HEK293 (cell line): Measurements from ENCODE around the gene STK10.
A peak's percentile ranks its signal among the peaks of the same experiment; 100 is the strongest.

Experiments
- CTCF ChIA-PET: fragments of 350-600 bp; formaldehyde crosslinking; extraction: SDS; loops from one replicate; lab custom pipeline; 2021; ENCODE audit warnings: antibody characterized with exemption; lab: Yijun Ruan, JAX
- POLR2A ChIA-PET: fragments of 300-600 bp; formaldehyde crosslinking; extraction: SDS; loops from one replicate; lab custom pipeline; 2020; ENCODE audit warnings: antibody characterized with exemption, inconsistent platforms; lab: Yijun Ruan, JAX
- H3K27ac ChIP-seq: fragments of 200-500 bp; sonication (Bioruptor generic); 2 replicates; pipeline ENCODE4 v1.5.1; 2014; ENCODE audit warnings: low read depth, low read length, control low read depth, inconsistent platforms; ENCODE audit errors: extremely low read depth
- H3K36me3 ChIP-seq, 2 experiments: fragments of 200-500 bp in 1 of 2; sonication (Bioruptor generic) in 1 of 2; 1 replicate in 1 of 2; 2 replicates in 1 of 2; pipeline ENCODE4 v1.5.1; 2014 to 2017; ENCODE audit warnings: inconsistent platforms in 2 of 2, low read length in 2 of 2; ENCODE audit not compliant: control insufficient read depth in 2 of 2, insufficient read depth in 1 of 2
- H3K4me1 ChIP-seq: fragments of 200-500 bp; sonication (Bioruptor generic); 2 replicates; pipeline ENCODE4 v1.5.1; 2014; ENCODE audit warnings: mild to moderate bottlenecking, low read length, inconsistent platforms; ENCODE audit not compliant: control insufficient read depth, insufficient read depth
- H3K4me3 ChIP-seq: 2 replicates; pipeline ENCODE4 v1.5.1; 2011; ENCODE audit warnings: low read depth, mild to moderate bottlenecking, control low read depth, low read length, moderate library complexity
- H3K9me3 ChIP-seq: fragments of 200-500 bp; sonication (Bioruptor generic); 2 replicates; pipeline ENCODE4 v1.5.1; 2014; ENCODE audit warnings: low read depth, low read length, inconsistent platforms; ENCODE audit not compliant: control insufficient read depth, insufficient read depth
- BCL11B ChIP-seq: fragments of 450-650 bp; formaldehyde crosslinking; IDR thresholded peaks from 2 replicates; pipeline ENCODE4 v1.5.1; 2016; ENCODE audit warnings: low read depth, missing biosample characterization, missing genetic modification characterization
- CTCF ChIP-seq: fragments of 450-650 bp; formaldehyde crosslinking; IDR thresholded peaks from 2 replicates; pipeline ENCODE4 v1.5.1; 2016; ENCODE audit warnings: missing biosample characterization, missing genetic modification characterization
- PRDM4 ChIP-seq: fragments of 450-650 bp; formaldehyde crosslinking; IDR thresholded peaks from 2 replicates; pipeline ENCODE4 v1.5.1; 2017; ENCODE audit warnings: missing biosample characterization, missing genetic modification characterization
- TRIM28 ChIP-seq: IDR thresholded peaks from 2 replicates; pipeline ENCODE4 v1.6.1; 2011; ENCODE audit warnings: low read length, control low read depth, borderline replicate concordance
- YY1 ChIP-seq: fragments of 450-650 bp; formaldehyde crosslinking; IDR thresholded peaks from 2 replicates; pipeline ENCODE4 v1.5.1; 2018; ENCODE audit warnings: missing biosample characterization, missing genetic modification characterization
- ZBTB20 ChIP-seq: fragments of 450-650 bp; formaldehyde crosslinking; IDR thresholded peaks from 2 replicates; pipeline ENCODE4 v1.5.1; 2016; ENCODE audit warnings: missing biosample characterization, missing genetic modification characterization
- ZBTB44 ChIP-seq: fragments of 450-650 bp; IDR thresholded peaks from 2 replicates; pipeline ENCODE4 v1.5.1; 2018; ENCODE audit warnings: missing biosample characterization, mild to moderate bottlenecking, missing genetic modification characterization
- ZBTB6 ChIP-seq: fragments of 450-650 bp; formaldehyde crosslinking; IDR thresholded peaks from 2 replicates; pipeline ENCODE4 v1.5.1; 2017; ENCODE audit warnings: missing biosample characterization, missing genetic modification characterization
- ZFP69B ChIP-seq: fragments of 450-650 bp; formaldehyde crosslinking; IDR thresholded peaks from 2 replicates; pipeline ENCODE4 v1.5.1; 2016; ENCODE audit warnings: missing biosample characterization, missing genetic modification characterization
- ZIC2 ChIP-seq: fragments of 450-650 bp; formaldehyde crosslinking; IDR thresholded peaks from 2 replicates; pipeline ENCODE4 v1.5.1; 2016; ENCODE audit warnings: missing biosample characterization, missing genetic modification characterization
- ZNF121 ChIP-seq: fragments of 450-650 bp; formaldehyde crosslinking; IDR thresholded peaks from 2 replicates; pipeline ENCODE4 v1.5.1; 2016; ENCODE audit warnings: missing biosample characterization, missing genetic modification characterization
- ZNF138 ChIP-seq: fragments of 450-650 bp; formaldehyde crosslinking; IDR thresholded peaks from 2 replicates; pipeline ENCODE4 v1.5.1; 2016; ENCODE audit warnings: missing biosample characterization, missing genetic modification characterization, borderline replicate concordance
- ZNF274 ChIP-seq, 2 experiments: fragments of 200-500 bp in 1 of 2; fragments of 450-650 bp in 1 of 2; sonication (Bioruptor generic) in 1 of 2; formaldehyde crosslinking in 1 of 2; IDR thresholded peaks; 2 replicates each; pipeline versions ENCODE4 v1.5.1 to v1.6.1; 2014 to 2016; ENCODE audit warnings: borderline replicate concordance in 1 of 2, inconsistent platforms in 1 of 2, low read length in 1 of 2, missing biosample characterization in 1 of 2, missing genetic modification characterization in 1 of 2
- ZNF362 ChIP-seq: fragments of 450-650 bp; formaldehyde crosslinking; IDR thresholded peaks from 2 replicates; pipeline ENCODE4 v1.5.1; 2016; ENCODE audit warnings: missing biosample characterization, missing genetic modification characterization
- ZNF394 ChIP-seq: fragments of 450-650 bp; formaldehyde crosslinking; IDR thresholded peaks from 2 replicates; pipeline ENCODE4 v1.5.1; 2016; ENCODE audit warnings: missing biosample characterization, missing genetic modification characterization, mild to moderate bottlenecking, moderate library complexity, borderline replicate concordance
- ZNF514 ChIP-seq: fragments of 450-650 bp; formaldehyde crosslinking; IDR thresholded peaks from 2 replicates; pipeline ENCODE4 v1.5.1; 2016; ENCODE audit warnings: missing biosample characterization, missing genetic modification characterization
- ZNF544 ChIP-seq: fragments of 450-650 bp; formaldehyde crosslinking; IDR thresholded peaks from 2 replicates; pipeline ENCODE4 v1.5.0; 2017; ENCODE audit warnings: missing biosample characterization, missing genetic modification characterization
- ZNF571 ChIP-seq: fragments of 450-650 bp; formaldehyde crosslinking; IDR thresholded peaks from 2 replicates; pipeline ENCODE4 v1.5.0; 2017; ENCODE audit warnings: missing biosample characterization, missing genetic modification characterization
- ZNF580 ChIP-seq: fragments of 450-650 bp; formaldehyde crosslinking; IDR thresholded peaks from 2 replicates; pipeline ENCODE4 v1.5.1; 2016; ENCODE audit warnings: missing biosample characterization, missing genetic modification characterization
- ZNF658 ChIP-seq: fragments of 450-650 bp; formaldehyde crosslinking; IDR thresholded peaks from 2 replicates; pipeline ENCODE4; 2016; ENCODE audit warnings: missing biosample characterization, missing genetic modification characterization
- ZNF660 ChIP-seq: fragments of 450-650 bp; IDR thresholded peaks from 2 replicates; pipeline ENCODE4 v1.5.1; 2018; ENCODE audit warnings: missing biosample characterization, mild to moderate bottlenecking, missing genetic modification characterization
- ZNF837 ChIP-seq: fragments of 450-650 bp; formaldehyde crosslinking; IDR thresholded peaks from 2 replicates; pipeline ENCODE4 v1.5.1; 2016; ENCODE audit warnings: missing biosample characterization, missing genetic modification characterization
- ZSCAN18 ChIP-seq: fragments of 450-650 bp; formaldehyde crosslinking; IDR thresholded peaks from 2 replicates; pipeline ENCODE4 v1.5.1; 2016; ENCODE audit warnings: missing biosample characterization, missing genetic modification characterization

STK10 gene

GRCh38 chr5:172162323-172162986 is 25.6 kb downstream of the STK10 start (continued):
- no peak for TF ChIP-seq ZBTB20 (tag by site-specific recombination)
- TF ChIP-seq ZNF658 (tag by site-specific recombination), result no peak
- no peak for TF ChIP-seq ZNF138 (tag by site-specific recombination)
- peak; percentile 32; the same call in 1 of the 2 replicates for TF ChIP-seq CTCF (tag by site-specific recombination)
- TF ChIP-seq ZNF394 (tag by site-specific recombination), result no peak

GRCh38 chr5:172160506-172160905 is 27.5 kb downstream of the STK10 start:
- ChIA-PET POLR2A (no interaction called here), CTCF (no interaction called here)
- Histone ChIP-seq H3K9me3 (no peaks in the 10 kb centered on the region), H3K27ac (no peak overlapping the region), H3K36me3 (no peaks in the 10 kb centered on the region), H3K4me1 (no peaks in the 10 kb centered on the region), H3K4me3 (no peak overlapping the region)
- TF ChIP-seq ZNF121 (tag by site-specific recombination) (no peak), TRIM28 (no peak), ZNF571 (no peak), ZNF660 (no peak), ZSCAN18 (tag by site-specific recombination) (no peak), ZIC2 (tag by site-specific recombination) (no peak), ZBTB6 (no peak), ZBTB44 (tag by site-specific recombination) (no peak), ZNF544 (tag by site-specific recombination) (no peak), ZNF837 (tag by site-specific recombination) (no peak)

GRCh38 chr5:172159016-172159415 is 29.0 kb downstream of the STK10 start:
- H3K27ac ChIP-seq, result no peak overlapping the region
- no peaks in the 10 kb centered on the region for H3K4me1 ChIP-seq
- ChIA-PET POLR2A (no interaction called here), CTCF (interaction anchor here (0.6 to 0.7 kb wide), 2 partner anchors 48 to 253 kb away, joined by 3 to 4 read pairs; no protein-coding TSS in a partner anchor)
- peaks cover 0 to 8% of the 10 kb centered on the region in 2 experiments; a peak in 1 of 3 replicates for H3K36me3 ChIP-seq
- H3K9me3 ChIP-seq, result no peaks in the 10 kb centered on the region
- H3K4me3 ChIP-seq, result no peak overlapping the region
- no peak for TF ChIP-seq BCL11B (tag by site-specific recombination)
- no peak for TF ChIP-seq ZBTB20 (tag by site-specific recombination)
- no peak for TF ChIP-seq ZNF580
- TF ChIP-seq ZNF362 (tag by site-specific recombination), result no peak
- no peak for TF ChIP-seq PRDM4 (tag by site-specific recombination)
- no peak for TF ChIP-seq YY1
- no peak for TF ChIP-seq ZNF514
- no peak for TF ChIP-seq ZNF274 (IDR thresholded peaks at IDR 0.05; ENCODE audit: low read length)
- TF ChIP-seq ZNF274 (tag by site-specific recombination; IDR thresholded peaks at IDR 0.05; ENCODE audit: borderline replicate concordance), result no peak
- no peak for TF ChIP-seq ZFP69B
